Adipocyte (in vitro differentiated cells): ENCODE results near the gene DNAL4.

Source experiments
- DNase-seq: peaks from one replicate; pipeline ENCODE4 v3.0.0-alpha.2; 2015; ENCODE audit warnings: low read depth
- H3K27me3 ChIP-seq: replicated peaks from 2 replicates; pipeline ENCODE4 v1.7.0; 2013; ENCODE audit warnings: mild to moderate bottlenecking, low read length, moderate library complexity; ENCODE audit not compliant: control insufficient read depth, insufficient read depth
- H3K36me3 ChIP-seq: 2 replicates; pipeline ENCODE4 v1.7.0; 2013; ENCODE audit warnings: low read length, mild to moderate bottlenecking, moderate library complexity; ENCODE audit not compliant: control insufficient read depth, insufficient read depth, severe bottlenecking
- H3K4me1 ChIP-seq: 2 replicates; pipeline ENCODE4 v1.7.0; 2013; ENCODE audit warnings: mild to moderate bottlenecking, low read length, moderate library complexity; ENCODE audit not compliant: control insufficient read depth, insufficient read depth
- H3K4me3 ChIP-seq: 2 replicates; pipeline ENCODE4 v1.7.0; 2013; ENCODE audit warnings: mild to moderate bottlenecking, low read length, moderate library complexity
- H3K9ac ChIP-seq: 2 replicates; pipeline ENCODE4 v1.7.0; 2013; ENCODE audit warnings: mild to moderate bottlenecking, low read length, moderate library complexity
- H3K9me3 ChIP-seq: 2 replicates; pipeline ENCODE4 v1.7.0; 2013; ENCODE audit warnings: mild to moderate bottlenecking, low read length, moderate library complexity; ENCODE audit not compliant: control insufficient read depth

DNAL4 gene

GRCh38 chr22:38742176-38742942 is 51.6 kb downstream of the DNAL4 start:
- no peak overlapping the region for H3K9ac ChIP-seq

DNA sequence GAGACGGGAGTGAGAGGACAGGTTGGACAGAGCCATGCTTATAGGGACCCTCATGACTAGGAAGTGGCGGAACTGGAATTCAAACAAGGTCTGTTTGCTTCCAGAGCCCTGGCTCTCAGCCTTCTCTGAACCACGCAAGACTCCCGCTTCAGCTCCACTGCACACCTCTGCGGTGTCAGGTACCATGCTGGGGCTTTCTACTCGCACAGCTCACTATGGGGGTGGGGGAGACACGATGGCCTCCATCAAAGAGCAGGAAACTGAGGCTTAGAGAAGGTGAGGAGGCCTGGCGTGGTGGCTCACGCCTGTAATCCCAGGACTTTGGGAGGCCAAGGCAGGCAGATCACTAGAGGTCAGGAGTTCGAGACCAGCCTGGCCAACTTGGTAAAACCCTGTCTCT is 52.4 kb downstream of the DNAL4 start:
- DNase-seq: no peak
- H3K4me3 ChIP-seq: no peak overlapping the region
- no peaks in the 10 kb centered on the region for H3K9me3 ChIP-seq
- no peaks in the 10 kb centered on the region for H3K4me1 ChIP-seq
- no peaks in the 10 kb centered on the region for H3K27me3 ChIP-seq
- H3K36me3 ChIP-seq: peaks cover 100% of the 10 kb centered on the region
- no peak overlapping the region for H3K9ac ChIP-seq

More at GRCh38 chr22:38742176-38742942, 51.6 kb downstream of the DNAL4 start:
- peaks cover 96% of the 10 kb centered on the region for H3K36me3 ChIP-seq
- no peak for DNase-seq
- H3K9me3 ChIP-seq: no peaks in the 10 kb centered on the region
- no peak overlapping the region for H3K4me3 ChIP-seq
- H3K4me1 ChIP-seq: no peaks in the 10 kb centered on the region
- H3K27me3 ChIP-seq: no peaks in the 10 kb centered on the region

GRCh38 chr22:38741166-38741565 is 52.8 kb downstream of the DNAL4 start:
- Histone ChIP-seq H3K9ac (no peak overlapping the region), H3K4me1 (no peaks in the 10 kb centered on the region), H3K36me3 (peaks cover 100% of the 10 kb centered on the region), H3K9me3 (no peaks in the 10 kb centered on the region), H3K27me3 (no peaks in the 10 kb centered on the region), H3K4me3 (no peak overlapping the region)
- DNase-seq: no peak

GRCh38 chr22:38740754-38741153 is 53.2 kb downstream of the DNAL4 start:
- Histone ChIP-seq H3K27me3 (no peaks in the 10 kb centered on the region), H3K4me3 (no peak overlapping the region), H3K36me3 (peaks cover 100% of the 10 kb centered on the region), H3K4me1 (no peaks in the 10 kb centered on the region), H3K9ac (no peak overlapping the region), H3K9me3 (no peaks in the 10 kb centered on the region)
- no peak for DNase-seq

DNA sequence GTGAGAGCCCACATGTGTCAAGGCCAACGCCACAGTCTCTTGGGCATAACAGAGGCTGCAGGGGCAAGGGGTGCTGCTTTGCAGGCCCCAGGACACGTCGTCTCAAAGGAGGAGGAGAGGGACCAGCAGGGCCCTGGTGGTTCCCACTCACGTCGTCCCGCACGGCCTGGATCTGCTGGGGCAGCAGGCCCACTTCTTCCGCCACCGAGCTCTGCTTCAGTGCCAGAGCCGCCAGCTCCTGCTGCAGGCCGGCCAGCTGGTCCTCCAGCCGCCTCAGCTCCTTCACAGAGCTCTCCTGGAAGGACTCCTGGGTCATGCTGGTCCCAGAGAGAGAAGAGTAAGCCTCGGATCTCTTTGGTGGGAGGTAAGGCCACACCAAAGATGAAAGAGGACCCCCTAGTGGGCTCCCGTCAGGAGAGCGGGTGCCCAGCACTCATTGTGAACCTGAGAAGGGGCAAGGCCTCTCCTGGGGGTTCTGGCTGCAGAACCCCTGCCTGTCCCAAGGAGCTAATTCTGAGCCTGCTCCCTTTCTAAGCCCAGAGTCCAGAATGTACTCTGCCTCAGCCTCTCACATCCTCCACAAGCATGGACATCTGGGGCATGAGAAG is 53.7 kb downstream of the DNAL4 start:
- Histone ChIP-seq H3K9ac (no peak overlapping the region), H3K9me3 (no peaks in the 10 kb centered on the region), H3K4me1 (no peaks in the 10 kb centered on the region), H3K27me3 (no peaks in the 10 kb centered on the region), H3K4me3 (no peak overlapping the region), H3K36me3 (peaks cover 97% of the 10 kb centered on the region)
- no peak for DNase-seq

GRCh38 chr22:38739300-38740055 is 54.5 kb downstream of the DNAL4 start:
- Histone ChIP-seq H3K27me3 (no peaks in the 10 kb centered on the region), H3K4me1 (peaks cover under 1% of the 10 kb centered on the region), H3K9me3 (no peaks in the 10 kb centered on the region), H3K36me3 (peaks cover 93% of the 10 kb centered on the region), H3K4me3 (no peak overlapping the region), H3K9ac (no peak overlapping the region)
- DNase-seq: no peak

DNA sequence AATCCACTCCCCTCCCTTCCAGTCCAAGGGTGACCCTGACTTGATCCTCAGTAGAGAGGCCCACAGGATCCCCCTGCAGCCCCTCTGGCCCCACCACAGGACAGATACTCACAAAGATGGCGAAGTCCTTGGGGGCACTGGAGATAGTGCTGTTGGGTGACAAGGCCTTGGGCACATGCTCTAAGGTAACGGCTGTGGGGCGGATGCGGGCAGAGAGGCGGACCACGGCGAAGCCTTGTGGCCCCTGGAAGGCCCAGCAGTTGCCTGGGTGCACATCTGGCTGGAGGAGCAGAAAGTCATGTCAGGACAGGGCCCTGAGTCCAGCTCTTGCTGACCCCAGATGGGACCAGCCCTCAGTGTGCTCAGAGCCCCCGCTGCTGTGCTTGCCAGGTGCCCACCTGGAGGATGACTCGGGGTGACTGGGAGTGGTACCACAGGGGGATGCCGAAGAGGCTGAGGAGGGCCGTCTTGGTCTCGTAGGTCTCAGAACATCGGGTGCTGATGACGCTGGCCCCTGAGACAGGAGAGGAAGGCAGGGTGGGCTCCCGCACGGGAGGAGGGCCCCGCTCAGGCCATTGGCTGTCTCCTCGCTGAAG is 55.4 kb downstream of the DNAL4 start:
- DNase-seq: no peak
- H3K36me3 ChIP-seq: peaks cover 84% of the 10 kb centered on the region
- no peaks in the 10 kb centered on the region for H3K27me3 ChIP-seq
- no peaks in the 10 kb centered on the region for H3K9me3 ChIP-seq
- H3K9ac ChIP-seq: no peak overlapping the region
- H3K4me1 ChIP-seq: peaks cover 10% of the 10 kb centered on the region
- H3K4me3 ChIP-seq: no peak overlapping the region

GRCh38 chr22:38737302-38738060 is 56.5 kb downstream of the DNAL4 start:
- Histone ChIP-seq H3K4me3 (no peak overlapping the region), H3K9me3 (no peaks in the 10 kb centered on the region), H3K4me1 (peaks cover 12% of the 10 kb centered on the region), H3K9ac (no peak overlapping the region), H3K36me3 (peaks cover 73% of the 10 kb centered on the region), H3K27me3 (no peaks in the 10 kb centered on the region)
- DNase-seq: no peak

GRCh38 chr22:38736257-38736570 is 57.7 kb downstream of the DNAL4 start:
- H3K9ac ChIP-seq: no peak overlapping the region
- H3K36me3 ChIP-seq: peaks cover 66% of the 10 kb centered on the region
- no peak for DNase-seq

GRCh38 chr22:38735465-38736256 is 58.3 kb downstream of the DNAL4 start:
- H3K4me1 ChIP-seq: peaks cover 12% of the 10 kb centered on the region
- no peaks in the 10 kb centered on the region for H3K9me3 ChIP-seq
- H3K9ac ChIP-seq: no peak overlapping the region
- H3K36me3 ChIP-seq: peaks cover 66% of the 10 kb centered on the region
- no peak overlapping the region for H3K4me3 ChIP-seq
- DNase-seq: no peak
- H3K27me3 ChIP-seq: no peaks in the 10 kb centered on the region

More at GRCh38 chr22:38736257-38736570, 57.7 kb downstream of the DNAL4 start:
- H3K4me1 ChIP-seq: peaks cover 12% of the 10 kb centered on the region
- no peaks in the 10 kb centered on the region for H3K27me3 ChIP-seq
- H3K4me3 ChIP-seq: no peak overlapping the region
- no peaks in the 10 kb centered on the region for H3K9me3 ChIP-seq
